HG02759 (cell line): ENCODE measurements around the gene DPP4.
"Not testable (repeated sequence)": the region's sequence is repeated elsewhere in the genome, so short reads cannot be mapped to it uniquely, and the experiment has no call there.

Source experiments
- ATAC-seq: cut with Tn5 transposase; IDR thresholded peaks from one replicate; pipeline ENCODE4 v1.9.1; 2021; ENCODE audit warnings: mild to moderate bottlenecking, moderate library complexity; ENCODE audit not compliant: unreplicated experiment

DPP4 gene

DNA sequence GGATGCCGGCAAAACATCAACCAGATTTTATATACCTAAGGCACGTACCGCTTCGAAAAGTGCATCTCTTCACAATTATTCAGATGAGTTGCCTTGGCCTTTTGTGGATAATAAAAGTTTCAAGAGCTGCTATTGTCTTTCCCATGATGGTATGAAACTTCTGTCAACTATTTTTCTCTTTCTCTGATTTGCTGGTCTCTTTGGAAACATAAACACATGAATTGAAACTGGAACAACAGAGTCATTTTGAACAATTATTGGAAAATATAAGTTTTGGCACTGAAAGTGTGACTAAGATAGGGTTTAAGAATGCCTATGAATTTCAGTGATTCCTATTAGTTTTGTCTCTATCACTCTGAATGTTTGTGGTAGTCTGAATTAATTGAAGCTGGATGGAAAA is 109.9 kb downstream of the DPP4 start:
- no peak for ATAC-seq

DNA sequence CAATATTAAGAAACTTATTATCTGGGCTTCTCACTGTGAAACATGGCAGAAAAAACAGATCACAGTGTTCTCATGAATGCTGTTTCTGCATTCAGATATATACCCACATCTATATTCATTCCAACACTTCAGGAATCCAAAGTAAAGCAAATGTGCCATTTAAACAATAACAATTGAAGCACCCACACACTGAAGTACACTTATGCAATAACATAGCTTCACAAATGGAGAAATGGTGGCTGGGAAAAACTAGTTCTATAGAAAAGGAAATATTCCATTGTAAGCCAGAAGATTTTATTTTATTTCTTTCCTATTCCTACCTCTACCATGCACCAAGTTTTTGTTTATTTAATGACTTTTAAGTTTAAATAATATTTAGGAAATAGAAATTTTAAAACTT is 111.9 kb downstream of the DPP4 start:
- no peak for ATAC-seq

DNA sequence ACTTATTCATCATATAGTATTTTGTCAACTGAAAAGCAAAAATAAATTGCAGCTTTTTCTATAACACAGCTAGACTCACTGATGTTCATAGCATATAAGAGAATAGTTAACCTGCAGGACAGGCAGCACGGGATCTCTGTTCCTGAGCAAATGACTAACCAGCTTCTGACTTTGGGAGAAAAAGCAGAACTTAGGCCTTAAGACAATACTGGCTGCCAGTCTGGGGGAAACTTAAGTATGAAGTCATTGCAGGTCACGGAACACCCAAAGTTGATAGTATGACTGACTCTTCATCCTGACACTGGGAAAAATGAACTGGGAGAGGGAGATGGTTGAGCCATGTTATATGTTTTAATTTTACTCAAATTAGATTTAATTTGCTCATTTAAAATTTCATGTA is 113.0 kb downstream of the DPP4 start:
- no peak for ATAC-seq

DNA sequence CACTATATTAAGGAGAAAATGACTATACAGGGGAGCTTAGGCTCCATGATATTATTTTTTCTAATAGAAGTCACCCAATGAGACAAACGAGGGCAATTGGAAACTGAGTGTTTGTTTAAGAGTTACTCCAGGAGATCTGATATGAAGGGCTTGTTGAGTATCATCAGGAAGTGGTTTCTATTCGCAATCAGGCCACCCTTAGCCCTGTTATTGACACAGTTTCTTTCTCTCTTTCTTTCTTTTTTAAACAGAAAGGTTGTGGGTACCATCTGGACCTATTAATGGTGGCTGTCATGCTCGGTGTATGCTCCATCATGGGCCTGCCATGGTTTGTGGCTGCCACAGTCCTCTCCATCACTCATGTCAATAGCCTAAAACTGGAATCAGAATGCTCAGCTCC is 117.3 kb downstream of the DPP4 start:
- ATAC-seq = no peak

DNA sequence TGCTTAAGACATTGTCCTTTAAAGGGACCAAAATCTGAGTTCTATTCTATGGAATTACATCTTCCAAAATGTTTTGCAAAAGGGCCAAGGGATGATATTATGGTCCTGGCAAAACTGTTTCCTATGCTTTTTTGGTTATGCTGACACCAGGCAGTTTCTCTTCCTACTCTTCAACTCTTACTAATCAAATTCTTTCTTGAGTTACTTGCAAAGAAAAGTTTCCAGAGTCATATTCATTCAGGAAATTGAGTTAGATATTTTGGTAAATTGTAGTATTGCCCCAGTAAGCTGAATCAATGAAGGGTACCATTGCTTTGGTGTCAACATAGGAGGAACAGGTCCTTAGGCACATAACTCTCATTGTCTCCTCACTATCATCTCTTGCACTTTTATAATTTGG is 118.8 kb downstream of the DPP4 start:
- ATAC-seq = no peak

DNA sequence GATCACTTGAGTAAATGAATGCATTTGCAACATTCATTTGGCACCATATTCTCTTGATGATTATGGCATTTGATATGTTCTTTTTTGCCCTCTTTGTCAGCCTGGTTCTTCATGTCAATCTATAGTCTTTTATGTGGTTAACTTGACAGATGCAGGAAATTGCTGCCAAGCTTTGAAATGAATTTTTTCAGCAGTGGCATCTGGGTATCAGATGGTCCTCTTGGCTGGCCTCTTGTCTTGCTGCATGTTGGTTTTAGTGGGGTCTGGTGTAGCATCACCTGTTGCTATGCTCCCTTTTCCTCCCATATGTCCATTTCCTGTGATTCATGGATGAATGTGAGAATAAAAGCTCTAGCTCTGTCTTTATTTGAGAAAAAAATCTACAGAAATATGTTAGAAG is 119.9 kb downstream of the DPP4 start:
- no peak for ATAC-seq

DNA sequence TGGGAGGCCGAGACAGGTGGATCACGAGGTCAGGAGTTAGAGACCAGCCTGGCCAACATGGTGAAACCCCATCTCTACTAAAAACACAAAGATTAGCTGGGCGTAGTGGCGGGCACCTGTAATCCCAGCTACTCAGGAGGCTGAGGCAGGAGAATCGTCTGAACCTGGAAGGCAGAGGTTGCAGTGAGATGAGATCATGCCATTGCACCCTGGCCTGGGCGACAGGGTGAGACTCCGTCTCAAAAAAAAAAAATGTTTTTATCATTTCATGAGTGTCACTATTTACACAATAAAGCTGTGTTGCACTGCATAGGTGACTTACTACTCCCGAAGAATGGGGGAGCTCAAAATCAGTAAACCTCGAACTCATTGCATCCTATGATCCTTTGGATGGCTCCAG is 120.6 kb downstream of the DPP4 start:
- not testable (repeated sequence) for ATAC-seq

DNA sequence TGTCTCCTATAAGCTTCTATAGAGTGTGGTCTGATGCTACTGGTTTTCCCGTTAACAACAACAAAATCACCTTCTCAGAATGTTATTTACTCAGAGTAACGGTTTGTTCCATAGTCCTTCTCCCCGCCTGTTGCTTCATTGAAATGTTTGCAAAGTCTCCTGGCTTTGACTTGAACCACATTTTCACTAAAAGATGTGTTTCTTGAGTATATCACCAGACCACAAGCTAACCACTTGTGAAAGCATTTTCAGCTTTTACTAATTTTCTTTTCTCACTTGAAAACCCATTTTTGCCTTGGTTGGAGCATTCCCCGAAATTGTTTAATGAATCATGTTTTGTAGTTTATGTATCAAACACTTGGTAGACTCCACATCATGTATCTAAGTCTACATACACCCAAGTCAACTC is 121.2 kb downstream of the DPP4 start:
- no peak for ATAC-seq

DNA sequence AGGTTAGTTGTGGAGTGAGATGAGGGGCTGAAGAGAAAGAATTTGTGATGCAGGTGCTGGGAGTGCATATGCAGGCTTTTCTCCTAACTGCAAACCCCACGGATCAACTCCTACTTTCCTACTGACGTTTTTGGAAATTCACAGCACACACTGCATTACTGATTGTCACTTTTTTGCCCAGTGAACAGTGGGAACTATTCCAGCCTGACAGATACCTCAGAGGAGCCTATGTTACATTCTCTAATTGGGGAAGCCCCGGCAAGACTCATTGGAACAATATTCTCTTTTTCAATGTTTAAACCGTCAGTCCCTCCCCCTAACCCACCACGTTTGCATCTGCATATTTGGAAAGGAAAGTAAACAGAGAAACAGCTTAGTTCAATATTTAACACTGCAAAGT is 126.2 kb downstream of the DPP4 start:
- ATAC-seq = no peak

DNA sequence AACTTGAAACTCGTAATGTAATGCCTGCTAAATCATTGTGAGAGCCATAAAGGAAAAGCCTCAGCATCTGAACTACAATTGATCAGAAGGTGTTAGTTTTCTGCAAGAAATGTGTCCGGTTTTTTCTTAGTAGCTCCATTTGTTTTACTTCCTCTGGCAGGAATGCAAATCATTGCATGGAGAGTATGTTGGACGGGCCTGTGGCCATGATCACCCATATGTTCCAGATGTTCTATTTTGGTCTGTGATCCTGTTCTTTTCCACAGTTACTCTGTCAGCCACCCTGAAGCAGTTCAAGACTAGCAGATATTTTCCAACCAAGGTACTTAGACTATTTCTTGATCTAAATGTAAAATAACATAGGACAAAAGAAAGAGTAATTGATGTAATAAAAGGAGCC is 126.6 kb downstream of the DPP4 start:
- no peak for ATAC-seq

DNA sequence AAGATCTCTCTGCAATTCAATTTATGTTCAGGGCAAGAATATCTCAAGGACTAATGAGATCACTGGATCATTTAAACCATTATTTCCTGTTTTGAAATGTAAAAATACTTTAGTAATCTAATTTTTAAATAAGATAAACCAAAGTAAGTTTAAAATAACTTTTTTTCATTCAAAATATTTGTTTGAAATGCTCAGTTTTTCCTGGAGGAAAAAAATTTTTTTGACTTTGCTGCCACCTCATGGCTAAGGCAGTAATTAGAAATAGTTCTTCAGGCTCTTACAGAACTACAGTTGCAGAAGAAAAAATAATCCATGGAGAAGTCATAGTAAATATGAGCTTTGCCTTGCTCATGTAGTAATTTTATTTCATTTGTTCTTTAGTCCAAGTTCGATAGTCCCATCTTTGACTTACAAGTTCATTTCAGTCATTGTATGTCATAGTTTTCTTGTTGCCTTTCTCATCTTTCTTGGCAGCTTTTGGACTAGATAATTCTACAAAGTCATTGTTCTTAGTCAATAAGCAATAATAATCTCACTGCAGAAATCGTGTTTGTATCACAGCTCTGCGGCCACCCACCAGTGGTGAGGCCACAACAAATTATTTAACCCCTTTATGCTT is 127.4 kb downstream of the DPP4 start:
- no peak for ATAC-seq

DNA sequence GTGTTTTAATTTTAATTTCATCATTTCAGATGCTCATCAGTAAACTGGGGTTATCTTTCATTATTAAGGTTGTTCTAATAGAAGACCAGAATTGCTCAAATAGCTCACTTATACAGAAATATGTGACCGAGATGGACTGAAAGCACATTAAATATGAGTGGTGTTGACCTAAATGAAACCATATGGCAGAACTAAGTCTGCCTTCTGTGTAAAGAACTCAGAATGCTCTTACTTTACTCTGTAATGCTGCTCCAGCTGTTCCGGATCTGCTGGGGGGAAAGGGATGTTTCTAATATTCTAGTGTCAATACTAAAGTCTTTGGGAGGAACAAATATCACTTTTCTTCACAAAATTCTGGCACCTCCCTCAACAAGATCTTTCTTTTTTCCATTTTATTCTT is 131.0 kb downstream of the DPP4 start:
- no peak for ATAC-seq
